Measurements from ENCODE around the gene UFSP2. TPM values are rescaled to one million over a fixed set of nuclear protein-coding genes. Genes with fewer than 3 reads are reported as not detected.

Gene UFSP2
- total RNA-seq, 1 experiment from 2014 or later = 44.4 TPM

DNA sequence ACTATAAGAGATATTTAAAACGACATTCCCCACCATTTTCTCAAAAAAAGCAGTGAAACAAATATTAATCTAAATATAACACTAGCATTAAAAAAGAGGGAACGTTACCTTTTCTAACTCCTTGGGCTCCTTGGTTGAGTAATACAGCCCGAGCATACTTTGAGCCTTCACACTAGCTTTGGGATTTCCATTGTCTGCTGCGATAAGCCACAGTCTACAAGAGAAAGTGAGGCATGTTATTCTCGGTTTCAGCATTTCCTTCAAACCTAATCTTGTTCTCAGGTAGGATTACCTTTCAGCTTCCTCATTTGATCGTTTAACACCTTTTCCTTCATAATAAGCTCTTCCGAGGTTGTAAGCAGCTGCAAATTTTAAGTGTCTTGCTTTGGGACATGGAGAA lies 51.7 kb downstream of the UFSP2 start:
- CTCF ChIA-PET = no interaction called here
- peaks cover 6% of the 10 kb centered on the region for H3K36me3 Mint-ChIP-seq (ENCODE audit: insufficient read depth, unreplicated experiment)
- H3K9me3 Mint-ChIP-seq (ENCODE audit: unreplicated experiment) = no peaks in the 10 kb centered on the region
- no peak overlapping the region for H3K4me3 Mint-ChIP-seq (ENCODE audit: unreplicated experiment)
- POLR2A ChIA-PET = interaction anchor here (1.5 kb wide), 1 partner anchor 22 kb away, joined by 7 read pairs; the partner anchor contains the start of genes ANKRD37 and LRP2BP
- BruUV-seq (replicated peaks) = no TSS peak
- DNase-seq (ENCODE audit: unreplicated experiment) = no peak
- no peak overlapping the region for H3K27ac Mint-ChIP-seq (ENCODE audit: low read depth, unreplicated experiment)
- intact Hi-C loops (cut with micrococcal nuclease) = no loop called here
- TF ChIP-seq, protein P1, sequence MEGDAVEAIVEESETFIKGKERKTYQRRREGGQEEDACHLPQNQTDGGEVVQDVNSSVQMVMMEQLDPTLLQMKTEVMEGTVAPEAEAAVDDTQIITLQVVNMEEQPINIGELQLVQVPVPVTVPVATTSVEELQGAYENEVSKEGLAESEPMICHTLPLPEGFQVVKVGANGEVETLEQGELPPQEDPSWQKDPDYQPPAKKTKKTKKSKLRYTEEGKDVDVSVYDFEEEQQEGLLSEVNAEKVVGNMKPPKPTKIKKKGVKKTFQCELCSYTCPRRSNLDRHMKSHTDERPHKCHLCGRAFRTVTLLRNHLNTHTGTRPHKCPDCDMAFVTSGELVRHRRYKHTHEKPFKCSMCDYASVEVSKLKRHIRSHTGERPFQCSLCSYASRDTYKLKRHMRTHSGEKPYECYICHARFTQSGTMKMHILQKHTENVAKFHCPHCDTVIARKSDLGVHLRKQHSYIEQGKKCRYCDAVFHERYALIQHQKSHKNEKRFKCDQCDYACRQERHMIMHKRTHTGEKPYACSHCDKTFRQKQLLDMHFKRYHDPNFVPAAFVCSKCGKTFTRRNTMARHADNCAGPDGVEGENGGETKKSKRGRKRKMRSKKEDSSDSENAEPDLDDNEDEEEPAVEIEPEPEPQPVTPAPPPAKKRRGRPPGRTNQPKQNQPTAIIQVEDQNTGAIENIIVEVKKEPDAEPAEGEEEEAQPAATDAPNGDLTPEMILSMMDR (IDR thresholded peaks at IDR 0.05; ENCODE audit: unreplicated experiment) = no peak
- H3K27me3 Mint-ChIP-seq (ENCODE audit: insufficient read depth, unreplicated experiment) = no peaks in the 10 kb centered on the region
- H3K4me1 Mint-ChIP-seq (ENCODE audit: insufficient read depth, unreplicated experiment) = no peaks in the 10 kb centered on the region

DNA sequence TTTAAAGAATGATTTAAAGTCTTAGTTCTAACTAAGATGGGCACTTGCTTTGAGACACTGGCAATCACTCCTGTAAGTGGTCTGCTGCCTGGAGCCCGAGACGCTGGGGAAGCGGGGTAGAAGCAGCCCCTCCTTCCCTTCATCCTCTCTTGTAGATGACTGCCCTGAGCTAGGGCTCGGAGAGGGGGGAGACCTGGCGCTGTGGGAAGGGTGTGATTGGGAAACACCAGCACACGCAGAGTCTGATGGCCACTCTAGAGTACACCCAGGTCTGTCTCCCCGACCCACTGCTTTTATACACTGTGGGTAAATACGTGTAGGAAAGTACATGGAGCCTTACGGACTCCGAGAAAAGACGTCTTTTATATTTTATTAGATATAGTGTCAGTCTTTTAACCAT lies 54.1 kb downstream of the UFSP2 start:
- no peaks in the 10 kb centered on the region for H3K9me3 Mint-ChIP-seq (ENCODE audit: unreplicated experiment)
- intact Hi-C loops (cut with micrococcal nuclease) = no loop called here
- TF ChIP-seq, protein P1 (IDR thresholded peaks at IDR 0.05; ENCODE audit: unreplicated experiment) = no peak
- H3K27me3 Mint-ChIP-seq (ENCODE audit: insufficient read depth, unreplicated experiment) = no peaks in the 10 kb centered on the region
- no peak for DNase-seq (ENCODE audit: unreplicated experiment)
- ChIA-PET CTCF (interaction anchor here (1.2 kb wide), 1 partner anchor 300 kb away, joined by 3 read pairs; no protein-coding TSS in a partner anchor), POLR2A (interaction anchor here (1.2 kb wide), 1 partner anchor 21 kb away, joined by 3 read pairs; no protein-coding TSS in a partner anchor)
- H3K4me1 Mint-ChIP-seq (ENCODE audit: insufficient read depth, unreplicated experiment) = no peaks in the 10 kb centered on the region
- H3K27ac Mint-ChIP-seq (ENCODE audit: low read depth, unreplicated experiment) = no peak overlapping the region
- H3K36me3 Mint-ChIP-seq (ENCODE audit: insufficient read depth, unreplicated experiment) = peaks cover 6% of the 10 kb centered on the region
- H3K4me3 Mint-ChIP-seq (ENCODE audit: unreplicated experiment) = no peak overlapping the region
- no TSS peak for BruUV-seq (replicated peaks)

DNA sequence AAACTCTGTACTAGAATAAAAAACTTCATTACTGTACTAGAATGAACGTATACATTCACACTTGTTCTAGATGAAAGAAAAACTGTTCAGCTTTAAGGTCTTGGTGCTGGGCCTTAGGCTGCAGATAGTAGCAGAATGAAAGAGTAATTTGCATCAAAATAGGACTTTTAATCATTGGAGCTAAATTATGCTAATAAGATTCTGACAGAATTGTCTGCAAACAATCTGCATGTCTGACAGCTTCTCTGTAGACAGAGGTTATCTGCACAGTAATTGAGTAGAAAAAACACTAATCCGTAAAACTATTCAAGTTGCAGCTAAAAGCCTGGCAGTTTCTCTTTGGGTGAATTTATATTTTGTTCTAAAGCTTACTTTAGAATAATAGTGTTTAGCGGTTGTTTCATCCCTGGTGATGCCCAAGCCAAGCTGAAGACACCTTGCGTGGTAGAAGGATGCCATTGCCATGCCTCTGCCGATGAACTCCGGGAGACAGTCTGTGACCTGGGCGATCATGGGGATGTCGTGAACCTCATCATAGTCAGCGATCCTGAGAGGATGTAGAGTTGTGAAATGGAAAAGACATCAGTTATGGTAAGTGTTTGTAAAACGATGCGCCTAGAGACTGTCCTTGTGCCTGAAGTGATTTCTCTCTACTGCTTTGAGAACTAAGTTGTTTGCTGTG lies 55.4 kb downstream of the UFSP2 start:
- Mint-ChIP-seq H3K4me3 (ENCODE audit: unreplicated experiment) (no peak overlapping the region), H3K36me3 (ENCODE audit: insufficient read depth, unreplicated experiment) (peaks cover under 1% of the 10 kb centered on the region), H3K9me3 (ENCODE audit: unreplicated experiment) (no peaks in the 10 kb centered on the region), H3K27ac (ENCODE audit: low read depth, unreplicated experiment) (no peak overlapping the region), H3K27me3 (ENCODE audit: insufficient read depth, unreplicated experiment) (no peaks in the 10 kb centered on the region), H3K4me1 (ENCODE audit: insufficient read depth, unreplicated experiment) (no peaks in the 10 kb centered on the region)
- CTCF ChIA-PET = no interaction called here
- intact Hi-C loops (cut with micrococcal nuclease) = no loop called here
- DNase-seq (ENCODE audit: unreplicated experiment) = no peak
- no TSS peak for BruUV-seq (replicated peaks)
- TF ChIP-seq, protein P1 (IDR thresholded peaks at IDR 0.05; ENCODE audit: unreplicated experiment) = no peak
- POLR2A ChIA-PET = interaction anchor here (0.9 to 1.4 kb wide), 2 partner anchors 16 to 24 kb away, joined by 3 read pairs; no protein-coding TSS in a partner anchor

DNA sequence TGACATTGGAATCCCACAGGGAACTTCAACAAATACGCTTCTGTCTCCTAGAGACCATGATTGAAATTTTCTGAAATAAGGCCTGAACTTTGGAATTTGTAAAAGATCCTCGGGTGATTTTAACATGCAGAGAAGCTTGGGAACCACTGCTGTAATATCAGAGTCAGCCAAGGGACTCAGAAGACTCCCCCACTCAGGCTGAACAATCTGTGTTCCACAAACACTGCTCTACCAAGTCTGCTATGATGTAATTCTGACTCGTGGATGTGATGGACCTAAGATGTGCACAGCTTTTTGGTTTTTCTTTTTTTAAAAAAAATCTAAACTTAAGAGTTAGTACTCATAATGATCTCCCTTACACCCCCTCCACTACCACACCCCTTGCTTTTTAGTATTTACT lies 56.0 kb downstream of the UFSP2 start:
- ChIA-PET POLR2A (interaction anchor here (0.6 to 1.4 kb wide), 3 partner anchors 16 to 61 kb away, joined by 3 to 5 read pairs (median 3); no protein-coding TSS in a partner anchor), CTCF (no interaction called here)
- Mint-ChIP-seq H3K36me3 (ENCODE audit: insufficient read depth, unreplicated experiment) (no peaks in the 10 kb centered on the region), H3K27ac (ENCODE audit: low read depth, unreplicated experiment) (no peak overlapping the region), H3K4me1 (ENCODE audit: insufficient read depth, unreplicated experiment) (no peaks in the 10 kb centered on the region), H3K4me3 (ENCODE audit: unreplicated experiment) (no peak overlapping the region), H3K27me3 (ENCODE audit: insufficient read depth, unreplicated experiment) (no peaks in the 10 kb centered on the region), H3K9me3 (ENCODE audit: unreplicated experiment) (no peaks in the 10 kb centered on the region)
- DNase-seq (ENCODE audit: unreplicated experiment) = no peak
- intact Hi-C loops (cut with micrococcal nuclease) = no loop called here
- BruUV-seq (replicated peaks) = no TSS peak
- TF ChIP-seq, protein P1 (IDR thresholded peaks at IDR 0.05; ENCODE audit: unreplicated experiment) = no peak

All from MCF 10A (cell line).